ENCODE results near the gene JMJD8. TPM values are rescaled to one million over a fixed set of nuclear protein-coding genes. Genes with fewer than 3 reads are reported as not detected.
A peak's percentile ranks its signal among the peaks of the same experiment; 100 is the strongest.

Gene JMJD8
- total and polyA plus RNA-seq, 9 of the 15 experiments (the other 6 are each of a cell fraction or from before 2014, with no cell fraction given) = 1.2 to 50.6 (median 29.3) TPM

DNA sequence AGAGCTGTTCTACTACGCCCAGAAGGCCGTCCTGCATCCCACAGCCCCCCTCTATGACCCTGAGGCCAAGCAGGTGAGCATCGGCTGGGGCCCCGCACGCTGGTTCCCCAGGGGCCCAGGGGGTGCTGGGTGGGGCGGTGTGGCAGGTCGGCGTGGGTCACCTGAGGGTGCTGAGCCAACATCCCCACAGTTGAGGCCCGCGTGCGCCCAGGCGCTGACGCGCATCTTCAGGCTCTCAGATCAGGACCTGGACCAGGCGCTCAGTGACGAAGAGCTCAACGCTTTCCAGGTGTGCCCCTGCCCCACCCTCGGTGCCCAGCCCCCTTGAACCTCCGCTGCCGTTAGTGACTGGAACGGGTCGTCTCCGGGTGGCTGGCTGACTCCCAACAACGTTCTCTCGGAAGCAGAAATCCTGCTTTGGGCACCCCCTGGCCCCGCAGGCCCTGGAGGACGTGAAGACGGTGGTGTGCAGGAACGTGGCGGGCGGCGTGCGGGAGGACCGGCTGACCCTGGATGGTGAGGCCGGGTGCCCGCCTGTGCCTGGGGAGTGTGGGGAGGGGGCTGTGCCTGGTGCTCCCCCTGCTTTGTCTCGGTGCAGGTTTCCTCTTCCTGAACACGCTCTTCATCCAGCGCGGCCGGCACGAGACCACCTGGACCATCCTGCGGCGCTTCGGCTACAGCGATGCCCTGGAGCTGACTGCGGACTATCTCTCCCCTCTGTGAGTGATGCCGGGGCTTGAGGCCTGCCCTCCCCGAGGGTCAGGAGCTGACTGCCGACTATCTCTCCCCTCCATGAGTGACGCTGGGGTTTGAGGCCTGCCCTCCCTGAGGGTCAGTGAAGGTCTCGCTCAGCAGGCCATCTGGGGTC lies 13.4 kb downstream of the JMJD8 start:
- CTCF ChIA-PET (ENCODE audit: low intra/inter-chr PET ratio) = no interaction called here
- no peak for FAIRE-seq

More for the DNA sequence above, 13.4 kb downstream of the JMJD8 start:
- Histone ChIP-seq H3K9ac (ENCODE audit: insufficient read depth in 1 of 2, low read depth in 2 of 2, low read length in 2 of 2) (peak overlapping the region in 1 of 2 experiments; percentile 98; a peak in 2 of 4 replicates), H3K79me2 (ENCODE audit: control insufficient read depth, insufficient read depth, low read length) (peaks cover 28% of the 10 kb centered on the region), H3K9me1 (ENCODE audit: control insufficient read depth, insufficient read depth, low read length) (no peaks in the 10 kb centered on the region), H3K27me3 (ENCODE audit: control insufficient read depth in 2 of 2, insufficient read depth in 2 of 2, low read length in 2 of 2) (no peaks in the 10 kb centered on the region), H3K4me3 (no peak overlapping the region), H3K36me3 (ENCODE audit: control insufficient read depth, insufficient read depth, low read length) (peaks cover 60% of the 10 kb centered on the region), H4K20me1 (replicated peaks; ENCODE audit: control insufficient read depth, insufficient read depth, low read length) (0 out of 2 replicates have a peak, but pooled peaks cover 4% of the 10 kb centered on the region), H3K4me1 (replicated peaks in 1 of 2; ENCODE audit: control insufficient read depth in 2 of 2, insufficient read depth in 2 of 2, low read length in 2 of 2) (peaks cover 24 to 98% of the 10 kb centered on the region in 2 experiments), H2AFZ (ENCODE audit: low read depth, low read length) (no peak overlapping the region), H3K9me3 (replicated peaks; ENCODE audit: control insufficient read depth, insufficient read depth, low read depth, low read length) (no peaks in the 10 kb centered on the region), H3K4me2 (ENCODE audit: insufficient read depth, low read length) (no peak overlapping the region), H3K27ac (ENCODE audit: extremely low read depth, low read depth, low read length) (no peak overlapping the region)
- TF ChIP-seq HNRNPL (IDR thresholded peaks at IDR 0.05; ENCODE audit: low read depth, low read length) (0 out of 2 replicates have a peak, but pooled peaks have one; percentile 20), RBFOX2 (IDR thresholded peaks at IDR 0.05; ENCODE audit: low read depth, low read length) (peak; percentile 48), ZNF699 (CRISPR knock-in tag; IDR thresholded peaks at IDR 0.05; ENCODE audit: insufficient replicate concordance) (no peak), NCOR1 (IDR thresholded peaks at IDR 0.05) (no peak), POLR2G (IDR thresholded peaks at IDR 0.05; ENCODE audit: low read depth, low read length) (peak; percentile 49; the same call in 1 of the 2 replicates), TAF1 (IDR thresholded peaks at IDR 0.05; ENCODE audit: control insufficient read depth, extremely low read depth, insufficient read depth, low read length, severe bottlenecking) (no peak)
- TF ChIP-seq, protein P1, sequence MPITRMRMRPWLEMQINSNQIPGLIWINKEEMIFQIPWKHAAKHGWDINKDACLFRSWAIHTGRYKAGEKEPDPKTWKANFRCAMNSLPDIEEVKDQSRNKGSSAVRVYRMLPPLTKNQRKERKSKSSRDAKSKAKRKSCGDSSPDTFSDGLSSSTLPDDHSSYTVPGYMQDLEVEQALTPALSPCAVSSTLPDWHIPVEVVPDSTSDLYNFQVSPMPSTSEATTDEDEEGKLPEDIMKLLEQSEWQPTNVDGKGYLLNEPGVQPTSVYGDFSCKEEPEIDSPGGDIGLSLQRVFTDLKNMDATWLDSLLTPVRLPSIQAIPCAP (CRISPR knock-in tag; IDR thresholded peaks at IDR 0.05; ENCODE audit: borderline replicate concordance) = no peak
- TF ChIP-seq, protein P2, sequence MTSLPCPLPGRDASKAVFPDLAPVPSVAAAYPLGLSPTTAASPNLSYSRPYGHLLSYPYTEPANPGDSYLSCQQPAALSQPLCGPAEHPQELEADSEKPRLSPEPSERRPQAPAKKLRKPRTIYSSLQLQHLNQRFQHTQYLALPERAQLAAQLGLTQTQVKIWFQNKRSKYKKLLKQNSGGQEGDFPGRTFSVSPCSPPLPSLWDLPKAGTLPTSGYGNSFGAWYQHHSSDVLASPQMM (CRISPR knock-in tag; IDR thresholded peaks at IDR 0.05) = no peak
- TF ChIP-seq, protein P3, sequence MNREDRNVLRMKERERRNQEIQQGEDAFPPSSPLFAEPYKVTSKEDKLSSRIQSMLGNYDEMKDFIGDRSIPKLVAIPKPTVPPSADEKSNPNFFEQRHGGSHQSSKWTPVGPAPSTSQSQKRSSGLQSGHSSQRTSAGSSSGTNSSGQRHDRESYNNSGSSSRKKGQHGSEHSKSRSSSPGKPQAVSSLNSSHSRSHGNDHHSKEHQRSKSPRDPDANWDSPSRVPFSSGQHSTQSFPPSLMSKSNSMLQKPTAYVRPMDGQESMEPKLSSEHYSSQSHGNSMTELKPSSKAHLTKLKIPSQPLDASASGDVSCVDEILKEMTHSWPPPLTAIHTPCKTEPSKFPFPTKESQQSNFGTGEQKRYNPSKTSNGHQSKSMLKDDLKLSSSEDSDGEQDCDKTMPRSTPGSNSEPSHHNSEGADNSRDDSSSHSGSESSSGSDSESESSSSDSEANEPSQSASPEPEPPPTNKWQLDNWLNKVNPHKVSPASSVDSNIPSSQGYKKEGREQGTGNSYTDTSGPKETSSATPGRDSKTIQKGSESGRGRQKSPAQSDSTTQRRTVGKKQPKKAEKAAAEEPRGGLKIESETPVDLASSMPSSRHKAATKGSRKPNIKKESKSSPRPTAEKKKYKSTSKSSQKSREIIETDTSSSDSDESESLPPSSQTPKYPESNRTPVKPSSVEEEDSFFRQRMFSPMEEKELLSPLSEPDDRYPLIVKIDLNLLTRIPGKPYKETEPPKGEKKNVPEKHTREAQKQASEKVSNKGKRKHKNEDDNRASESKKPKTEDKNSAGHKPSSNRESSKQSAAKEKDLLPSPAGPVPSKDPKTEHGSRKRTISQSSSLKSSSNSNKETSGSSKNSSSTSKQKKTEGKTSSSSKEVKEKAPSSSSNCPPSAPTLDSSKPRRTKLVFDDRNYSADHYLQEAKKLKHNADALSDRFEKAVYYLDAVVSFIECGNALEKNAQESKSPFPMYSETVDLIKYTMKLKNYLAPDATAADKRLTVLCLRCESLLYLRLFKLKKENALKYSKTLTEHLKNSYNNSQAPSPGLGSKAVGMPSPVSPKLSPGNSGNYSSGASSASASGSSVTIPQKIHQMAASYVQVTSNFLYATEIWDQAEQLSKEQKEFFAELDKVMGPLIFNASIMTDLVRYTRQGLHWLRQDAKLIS (CRISPR knock-in tag; IDR thresholded peaks at IDR 0.05) = no peak
- TF ChIP-seq, protein P4, sequence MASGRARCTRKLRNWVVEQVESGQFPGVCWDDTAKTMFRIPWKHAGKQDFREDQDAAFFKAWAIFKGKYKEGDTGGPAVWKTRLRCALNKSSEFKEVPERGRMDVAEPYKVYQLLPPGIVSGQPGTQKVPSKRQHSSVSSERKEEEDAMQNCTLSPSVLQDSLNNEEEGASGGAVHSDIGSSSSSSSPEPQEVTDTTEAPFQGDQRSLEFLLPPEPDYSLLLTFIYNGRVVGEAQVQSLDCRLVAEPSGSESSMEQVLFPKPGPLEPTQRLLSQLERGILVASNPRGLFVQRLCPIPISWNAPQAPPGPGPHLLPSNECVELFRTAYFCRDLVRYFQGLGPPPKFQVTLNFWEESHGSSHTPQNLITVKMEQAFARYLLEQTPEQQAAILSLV (tag; IDR thresholded peaks at IDR 0.05) = no peak
- TF ChIP-seq, protein P5, sequence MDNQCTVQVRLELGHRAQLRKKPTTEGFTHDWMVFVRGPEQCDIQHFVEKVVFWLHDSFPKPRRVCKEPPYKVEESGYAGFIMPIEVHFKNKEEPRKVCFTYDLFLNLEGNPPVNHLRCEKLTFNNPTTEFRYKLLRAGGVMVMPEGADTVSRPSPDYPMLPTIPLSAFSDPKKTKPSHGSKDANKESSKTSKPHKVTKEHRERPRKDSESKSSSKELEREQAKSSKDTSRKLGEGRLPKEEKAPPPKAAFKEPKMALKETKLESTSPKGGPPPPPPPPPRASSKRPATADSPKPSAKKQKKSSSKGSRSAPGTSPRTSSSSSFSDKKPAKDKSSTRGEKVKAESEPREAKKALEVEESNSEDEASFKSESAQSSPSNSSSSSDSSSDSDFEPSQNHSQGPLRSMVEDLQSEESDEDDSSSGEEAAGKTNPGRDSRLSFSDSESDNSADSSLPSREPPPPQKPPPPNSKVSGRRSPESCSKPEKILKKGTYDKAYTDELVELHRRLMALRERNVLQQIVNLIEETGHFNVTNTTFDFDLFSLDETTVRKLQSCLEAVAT (IDR thresholded peaks at IDR 0.05) = no peak
- no peak for DNase-seq (ENCODE audit: extremely low read depth in 1 of 4, low spot score in 3 of 4)
- intact Hi-C loops (cut with micrococcal nuclease) = no loop called here
- 92% methylated on average over 17 of the region's 52 CpGs for WGBS (ENCODE audit: insufficient coverage, low coverage, missing lambda C conversion rate)
- ATAC-seq = no peak
- in situ Hi-C loops (cut with MboI) = loop anchor here (10.0 kb wide), 1 partner anchor 276 kb away; the partner anchor contains the start of gene NME4
- BruUV-seq (replicated peaks) = no TSS peak
- POLR2A ChIA-PET = interaction anchor here (0.5 to 1.1 kb wide), 3 partner anchors 82 to 128 kb away, joined by 3 read pairs; no protein-coding TSS in a partner anchor

Measured in K562 (cell line).